Fibroblast of villous mesenchyme (primary cell): ENCODE measurements around the gene CDKN3. TPM values are rescaled to one million over a fixed set of nuclear protein-coding genes. Genes with fewer than 3 reads are reported as not detected.
"Not testable (repeated sequence)": the region's sequence is repeated elsewhere in the genome, so short reads cannot be mapped to it uniquely, and the experiment has no call there.

Experiments
- DNase-seq: peaks from one replicate; pipeline ENCODE4 v3.0.0-alpha.2; 2010; ENCODE audit warnings: low read depth
- H3K4me3 ChIP-seq: 2 replicates; pipeline ENCODE4 v1.5.1; 2011; ENCODE audit warnings: low read depth, mild to moderate bottlenecking, low read length
- CTCF ChIP-seq: IDR thresholded peaks from 2 replicates; pipeline ENCODE4 v1.5.1; 2012; ENCODE audit warnings: low read depth, mild to moderate bottlenecking, low read length; ENCODE audit not compliant: insufficient read depth
- total RNA-seq: library from RNA; depleted of rRNA; stranded (reverse); fragments of >200 nt; gene quantifications from 2 replicates; pipeline ENCODE4 v1.2.3, GENCODE V29; 2012

Gene CDKN3
- total RNA-seq, 1 donor: 42.7 TPM

GRCh38 chr14:54396183-54396492 lies 669 bp upstream of the CDKN3 start:
- TF ChIP-seq CTCF: no peak
- H3K4me3 ChIP-seq: peak overlapping the region; percentile 94
- no peak for DNase-seq

DNA sequence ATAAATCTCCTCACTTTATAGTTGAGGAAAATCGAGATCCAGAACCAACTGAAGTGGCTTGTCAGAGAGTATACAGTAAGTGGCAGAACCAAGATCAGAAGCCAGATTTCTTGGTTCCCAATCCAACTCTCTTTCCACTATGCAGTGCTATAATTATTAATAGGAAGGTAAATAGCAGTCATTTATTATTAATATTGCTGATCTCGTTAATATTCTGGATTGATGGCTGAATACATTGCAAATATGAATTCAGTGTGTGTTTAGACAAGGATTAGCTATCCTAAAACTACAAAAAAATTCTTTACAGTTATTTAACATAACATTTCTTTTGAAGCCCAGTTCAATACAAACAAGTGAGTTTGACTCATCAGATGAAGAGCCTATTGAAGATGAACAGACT lies 2.8 kb downstream of the CDKN3 start:
- DNase-seq: no peak
- no peak for TF ChIP-seq CTCF
- H3K4me3 ChIP-seq: no peak overlapping the region

GRCh38 chr14:54403401-54404005 lies 6.7 kb downstream of the CDKN3 start:
- peak; percentile 11 for DNase-seq
- not testable (repeated sequence) for H3K4me3 ChIP-seq

- no peak for DNase-seq
- no peak for TF ChIP-seq CTCF
- no peak overlapping the region for H3K4me3 ChIP-seq
These were observed 13.4 kb downstream of the CDKN3 start for GRCh38 chr14:54410215-54410614.

DNA sequence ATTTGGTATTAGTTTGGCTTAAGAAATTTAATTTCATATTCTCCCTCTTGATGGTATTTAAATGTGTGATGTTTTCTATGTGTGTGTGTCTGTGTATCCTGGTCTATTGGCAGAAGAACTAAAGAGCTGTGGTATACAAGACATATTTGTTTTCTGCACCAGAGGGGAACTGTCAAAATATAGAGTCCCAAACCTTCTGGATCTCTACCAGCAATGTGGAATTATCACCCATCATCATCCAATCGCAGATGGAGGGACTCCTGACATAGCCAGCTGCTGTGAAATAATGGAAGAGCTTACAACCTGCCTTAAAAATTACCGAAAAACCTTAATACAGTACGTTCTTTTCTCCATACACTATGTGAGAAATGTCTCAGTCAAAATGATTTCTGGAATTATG lies 14.6 kb downstream of the CDKN3 start:
- H3K4me3 ChIP-seq: no peak overlapping the region
- no peak for DNase-seq
- no peak for TF ChIP-seq CTCF

DNA sequence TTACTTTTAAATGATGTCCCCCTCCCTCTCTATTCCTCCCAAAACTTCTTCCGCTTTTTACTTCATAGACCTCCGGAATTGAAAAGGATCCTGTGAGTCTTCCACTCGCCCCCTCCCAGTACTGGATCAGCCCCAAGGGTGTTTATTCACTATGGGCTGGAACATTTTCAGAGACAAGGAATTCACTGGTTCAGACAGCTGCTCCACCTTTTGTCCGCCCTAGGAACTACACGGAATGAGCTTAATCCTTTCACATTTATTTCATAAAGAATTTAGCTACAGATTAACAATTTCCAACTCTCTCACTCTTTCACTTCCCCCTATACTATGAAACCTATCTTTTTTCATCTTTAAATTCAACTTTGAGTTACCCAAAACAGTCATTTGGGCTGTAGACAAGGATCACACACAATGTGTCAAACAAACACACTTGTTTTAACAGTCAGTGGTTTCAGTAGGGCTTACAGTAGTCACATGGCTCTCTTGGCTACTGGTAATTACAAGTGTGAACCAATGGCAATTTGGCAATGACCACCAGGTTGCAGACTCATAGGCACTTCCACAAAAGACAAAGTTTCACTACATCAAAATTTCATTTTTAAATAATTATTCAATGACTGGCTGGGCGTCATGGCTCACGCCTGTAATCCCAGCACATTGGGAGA lies 23.8 kb downstream of the CDKN3 start:
- no peak overlapping the region for H3K4me3 ChIP-seq
- DNase-seq: peak; percentile 51
- TF ChIP-seq CTCF: peak; percentile 73

GRCh38 chr14:54423991-54424390 lies 27.2 kb downstream of the CDKN3 start:
- no peak for TF ChIP-seq CTCF
- H3K4me3 ChIP-seq: no peak overlapping the region
- DNase-seq: no peak
